Lower leg skin (tissue), 4 donors: ENCODE results near the gene WDR76. TPM values are rescaled to one million over a fixed set of nuclear protein-coding genes. Genes with fewer than 3 reads are reported as not detected.

ENCODE experiments used
- DNase-seq, 2 donors: peaks; one replicate each; pipeline ENCODE4 v3.0.0-alpha.2; 2019; ENCODE audit warnings: low spot score in 2 of 2
- H3K4me3 ChIP-seq: fragments of 200-600 bp; sonication (generic); 2 replicates; pipeline ENCODE4 v1.5.1; 2017; ENCODE audit warnings: mild to moderate bottlenecking, low read depth; ENCODE audit not compliant: poor library complexity, severe bottlenecking
- CTCF ChIP-seq, 3 donors: fragments of 450-650 bp; IDR thresholded peaks; one replicate each; pipeline ENCODE4 v1.5.1; 2016; ENCODE audit warnings: antibody characterized with exemption in 3 of 3, mild to moderate bottlenecking in 3 of 3, moderate library complexity in 2 of 3
- POLR2A ChIP-seq, 2 donors: fragments of 450-650 bp; IDR thresholded peaks; one replicate each; pipeline ENCODE4 v1.6.1; 2016 to 2017; ENCODE audit warnings: antibody characterized with exemption in 2 of 2, mild to moderate bottlenecking in 1 of 2, moderate library complexity in 1 of 2
- WGBS, 2 donors: methylation state at CpG; one replicate each; pipeline ENCODE4 v1.1.5; 2018; 5-methylcytosine and 5-hydroxymethylcytosine counted together
- intact Hi-C: fragments of 100-400 bp; cut with DNase I; formaldehyde crosslinking; loops from one replicate; pipeline ENCODE4 v1.15.0; 2023; ENCODE audit warnings: low total_unique reads
- microRNA counts, 2 donors: library from miRNA; unstranded; fragments of <30 nt; microRNA quantifications; one replicate each; lab custom pipeline; 2016
- microRNA-seq, 2 donors: library from miRNA; unstranded; fragments of <30 nt; microRNA quantifications; one replicate each; pipeline ENCODE4, GENCODE V29; 2016; ENCODE audit warnings: borderline replicate concordance in 2 of 2, borderline number of aligned reads in 1 of 2
- total RNA-seq, 4 donors: library from RNA; depleted of rRNA; stranded (reverse); fragments of >200 nt; gene quantifications; one replicate each; pipeline ENCODE4 v1.1.0, GENCODE V29; 2016

WDR76 gene
- total RNA-seq, 4 donors from 2014 or later, result 3.4 to 7.6 (median 7.1) TPM

GRCh38 chr15:43913941-43914340 is 87.1 kb downstream of the WDR76 start:
- no peak for DNase-seq
- no peak overlapping the region for H3K4me3 ChIP-seq
- TF ChIP-seq POLR2A (IDR thresholded peaks at IDR 0.05) (no peak), CTCF (IDR thresholded peaks at IDR 0.05) (no peak)
- intact Hi-C loops, result loop anchor here (5.0 kb wide), 1 partner anchor 58 kb away; no protein-coding TSS in a partner anchor
- 42 to 43% methylated on average over 1 of the region's 1 CpG for WGBS, 2 donors

GRCh38 chr15:43915631-43916325 is 89.0 kb downstream of the WDR76 start:
- WGBS, 2 donors, result 38 to 46% methylated on average over 5 of the region's 5 CpGs

GRCh38 chr15:43916326-43916660 is 89.5 kb downstream of the WDR76 start:
- DNase-seq, result no peak
- H3K4me3 ChIP-seq, result no peak overlapping the region
- TF ChIP-seq CTCF (IDR thresholded peaks at IDR 0.05), result no peak
- no peak for TF ChIP-seq POLR2A (IDR thresholded peaks at IDR 0.05)
- intact Hi-C loops, result no loop called here
- 71 to 82% methylated on average over 4 of the region's 4 CpGs for WGBS, 2 donors

More at GRCh38 chr15:43915631-43916325, 89.0 kb downstream of the WDR76 start:
- intact Hi-C loops, result no loop called here
- TF ChIP-seq CTCF (IDR thresholded peaks at IDR 0.05) (no peak), POLR2A (IDR thresholded peaks at IDR 0.05) (no peak)
- no peak for DNase-seq
- no peak overlapping the region for H3K4me3 ChIP-seq

MicroRNA genes within 50 kb of the gene (microRNA counts, 767-probe panel; counts per million panel counts)
- 0 to 358 counts per million in 2 donors for microRNA hsa-miR-1282 (lab: Ali Mortazavi, UCI)

Small RNA genes lying within 50 kb of the gene (microRNA-seq; reads per million reads assigned to microRNA genes)
- gene MIR1282, result 0 reads per million in 2 donors

Other genes with a start within 250 kb of the WDR76 start
- gene PPIP5K1, start 236.8 kb upstream of the WDR76 start, total RNA-seq, result 100 to 1,000 TPM in 1 of 4 donors, 10 to 100 TPM in 3; 15.8 to 115 (median 20.3) TPM
- gene CKMT1B, start 233.0 kb upstream of the WDR76 start, total RNA-seq, result 10 to 100 TPM; 21.0 to 42.7 (median 30.7) TPM
- under 1 TPM in 3 of 4 donors, not detected in 1; 0.23 to 0.69 (median 0.38) TPM for gene STRC, start 208.2 kb upstream of the WDR76 start, total RNA-seq
- 1 to 10 TPM in 3 of 4 donors, under 1 TPM in 1; 0.71 to 3.5 (median 1.6) TPM for gene CATSPER2, start 178.2 kb upstream of the WDR76 start, total RNA-seq
- 10 to 100 TPM; 22.2 to 36.8 (median 34.7) TPM for gene CKMT1A, start 133.1 kb upstream of the WDR76 start, total RNA-seq
- gene PDIA3, start 80.6 kb upstream of the WDR76 start, total RNA-seq, result 100 to 1,000 TPM in 2 of 4 donors, 10 to 100 TPM in 2; 68.0 to 107 (median 96.3) TPM
- gene ELL3, start 50.0 kb upstream of the WDR76 start, total RNA-seq, result 10 to 100 TPM; 55.4 to 68.7 (median 59.1) TPM
- 100 to 1,000 TPM; 486 to 741 (median 626) TPM for gene SERF2, start 34.7 kb upstream of the WDR76 start, total RNA-seq
- not detected for gene SERINC4, start 26.8 kb upstream of the WDR76 start, total RNA-seq
- 10 to 100 TPM in 2 of 4 donors, 1 to 10 TPM in 2; 4.3 to 17.4 (median 12.4) TPM for gene HYPK, start 26.4 kb upstream of the WDR76 start, total RNA-seq
- 10 to 100 TPM; 14.5 to 23.5 (median 17.3) TPM for gene MFAP1, start 2.3 kb upstream of the WDR76 start, total RNA-seq